Effector CD4-positive, alpha-beta T cell (primary cell): ENCODE data around the gene RAD51B.

ENCODE experiments used
- DNase-seq: peaks from one replicate; pipeline ENCODE4 v3.0.0-alpha.2; 2020

RAD51B gene

GRCh38 chr14:68398370-68398769 lies 578.8 kb downstream of the RAD51B start:
- no peak for DNase-seq

- no peak for DNase-seq
These were observed 580.4 kb downstream of the RAD51B start for GRCh38 chr14:68399971-68400370.

DNA sequence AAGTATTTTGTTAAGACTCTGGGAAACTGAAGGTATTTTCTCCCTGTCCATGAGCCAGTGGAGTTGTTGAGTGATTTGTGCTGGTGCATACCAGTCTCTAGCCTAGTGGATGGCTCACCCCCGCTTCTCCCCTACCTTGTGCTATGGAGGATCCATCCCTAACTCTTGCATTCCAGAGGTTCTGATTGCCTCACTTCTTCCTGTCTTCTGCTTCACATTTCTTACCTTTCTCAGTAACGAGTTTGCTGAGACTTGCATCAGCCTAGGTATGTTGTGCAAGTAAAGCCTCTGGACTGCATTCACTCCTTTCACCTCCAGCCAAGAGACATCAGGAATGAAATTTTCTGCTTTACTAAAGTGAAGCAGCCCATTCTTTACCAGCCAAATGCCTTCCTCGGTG lies 581.7 kb downstream of the RAD51B start:
- no peak for DNase-seq

DNA sequence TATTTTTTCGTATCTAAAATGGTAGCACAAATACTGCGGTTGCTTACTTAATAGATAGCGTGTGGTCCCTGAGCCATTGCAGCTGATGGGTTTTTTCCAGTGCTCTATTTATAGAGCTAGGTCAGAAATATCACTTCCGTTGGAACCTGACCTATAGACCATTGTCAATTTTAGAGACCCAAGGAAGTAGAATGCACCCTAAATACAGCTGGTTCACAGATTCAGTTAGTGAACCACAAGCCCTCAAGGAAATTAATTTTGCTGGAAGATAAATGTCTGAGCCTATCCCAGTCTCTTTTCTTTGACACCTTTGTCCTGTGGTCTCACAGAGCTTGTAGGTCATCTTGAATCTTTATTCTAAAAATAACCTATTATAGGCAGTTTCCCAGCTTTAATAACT lies 582.3 kb downstream of the RAD51B start:
- DNase-seq: no peak

DNA sequence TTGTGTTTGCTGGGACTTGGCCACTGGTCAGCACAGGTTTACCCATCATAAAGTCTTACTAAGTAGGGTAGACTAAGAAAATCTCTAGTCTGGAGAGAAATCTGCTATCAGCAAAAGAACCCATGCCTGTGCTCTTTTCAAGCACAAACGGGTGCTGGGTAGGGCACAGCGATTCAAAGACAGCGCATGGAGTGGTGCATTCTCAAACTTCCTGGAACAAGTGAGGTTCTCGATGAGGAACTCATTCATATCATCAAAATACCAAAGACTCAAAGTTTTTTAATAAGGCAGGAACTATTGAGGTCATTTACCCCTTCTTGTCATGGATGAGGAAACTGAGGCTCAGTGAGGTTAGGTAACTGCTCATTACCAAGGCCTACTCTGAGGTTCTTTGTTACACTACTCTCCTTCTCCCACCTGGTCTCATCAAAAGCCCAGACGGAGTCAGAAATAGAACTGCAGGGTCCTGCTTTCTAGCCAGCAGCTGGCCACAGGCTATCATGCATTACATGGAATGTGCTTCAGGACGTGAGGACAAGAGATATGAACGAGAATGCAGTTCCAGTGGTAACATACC lies 583.0 kb downstream of the RAD51B start:
- DNase-seq: no peak

DNA sequence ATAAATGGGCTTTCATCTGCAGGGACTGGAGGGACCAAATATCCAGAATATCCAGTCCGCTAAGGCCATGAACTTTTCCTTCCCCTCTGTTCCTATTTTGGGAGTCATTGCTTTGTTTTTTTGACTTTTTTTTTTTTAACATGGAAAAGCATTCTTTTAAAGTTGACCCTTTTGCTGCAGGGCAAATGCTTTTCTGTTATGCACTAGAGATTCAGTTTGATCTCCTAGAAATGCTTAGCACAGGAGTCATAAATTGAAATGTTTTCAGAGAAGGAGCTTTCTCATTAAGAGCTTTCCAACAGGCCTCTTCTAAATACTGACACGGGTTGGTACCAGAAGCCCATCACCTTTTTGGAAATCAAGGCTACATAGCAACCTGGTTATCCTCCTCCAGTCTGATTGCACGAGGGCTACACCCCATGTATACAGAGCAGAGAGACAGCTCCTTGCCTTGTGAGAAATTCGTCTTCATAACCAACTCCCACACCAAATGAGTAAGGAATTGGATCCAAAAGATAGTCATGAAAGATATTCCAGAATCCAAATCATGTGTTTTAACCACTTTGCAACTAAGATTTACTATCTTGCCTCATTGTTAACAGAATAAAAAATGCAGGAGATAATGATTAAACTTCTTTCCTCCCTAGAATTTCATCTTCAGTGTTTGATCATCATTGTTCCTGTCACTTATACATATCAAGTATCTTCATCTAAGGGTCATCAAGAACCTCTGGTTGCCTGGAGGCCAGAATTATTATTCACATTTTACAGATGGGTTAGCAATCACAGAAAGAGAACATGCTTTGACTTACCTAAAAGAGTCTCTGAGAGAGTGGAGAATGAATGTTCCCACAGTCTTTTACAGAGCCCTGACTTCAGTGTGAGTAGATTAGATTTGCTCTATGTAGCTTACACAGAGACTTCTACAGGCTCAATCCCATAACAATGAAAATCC lies 583.9 kb downstream of the RAD51B start:
- no peak for DNase-seq

GRCh38 chr14:68404146-68404527 lies 584.6 kb downstream of the RAD51B start:
- no peak for DNase-seq

GRCh38 chr14:68404652-68405183 lies 585.1 kb downstream of the RAD51B start:
- DNase-seq: no peak

DNA sequence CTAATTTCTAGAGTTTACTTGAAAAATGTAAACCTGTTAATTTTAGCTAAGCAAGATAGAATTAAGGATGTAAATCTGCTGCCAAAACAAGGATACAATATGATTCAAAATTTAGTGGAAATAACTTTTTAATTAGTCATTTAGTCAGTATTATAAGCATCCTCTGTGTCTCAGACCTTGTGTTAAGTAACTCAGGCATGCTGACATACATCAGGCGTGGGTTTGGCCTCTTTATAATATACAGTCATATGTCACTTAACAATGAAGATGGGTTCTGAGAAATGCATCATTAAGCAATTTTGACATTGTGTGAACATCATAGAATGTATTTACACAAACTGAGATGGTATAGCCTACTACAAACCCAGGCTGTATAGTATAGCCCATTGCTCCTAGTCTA lies 586.4 kb downstream of the RAD51B start:
- no peak for DNase-seq

- DNase-seq: no peak
These were observed 587.7 kb downstream of the RAD51B start for GRCh38 chr14:68407285-68407684.

DNA sequence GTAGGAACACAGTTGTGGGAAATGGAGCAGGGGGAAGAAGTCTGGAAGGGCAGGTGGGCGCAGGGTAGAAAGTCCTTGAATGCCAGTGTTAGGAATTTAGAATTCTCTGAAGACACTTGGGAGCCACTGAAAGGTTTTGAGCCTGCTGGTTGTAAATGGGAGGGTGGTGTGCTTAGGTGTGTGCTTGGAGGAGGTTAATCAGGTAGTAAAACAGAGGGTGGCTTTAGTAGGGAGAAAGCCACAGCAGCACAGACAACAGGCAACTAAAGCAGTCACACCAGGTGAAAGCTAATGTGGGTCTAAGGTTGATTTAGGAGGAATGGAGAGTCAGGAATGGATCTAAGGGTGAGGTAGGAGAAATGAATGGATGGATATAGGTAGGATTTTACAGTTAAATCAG lies 588.2 kb downstream of the RAD51B start:
- DNase-seq: no peak

GRCh38 chr14:68408680-68409079 lies 589.1 kb downstream of the RAD51B start:
- DNase-seq: no peak

DNA sequence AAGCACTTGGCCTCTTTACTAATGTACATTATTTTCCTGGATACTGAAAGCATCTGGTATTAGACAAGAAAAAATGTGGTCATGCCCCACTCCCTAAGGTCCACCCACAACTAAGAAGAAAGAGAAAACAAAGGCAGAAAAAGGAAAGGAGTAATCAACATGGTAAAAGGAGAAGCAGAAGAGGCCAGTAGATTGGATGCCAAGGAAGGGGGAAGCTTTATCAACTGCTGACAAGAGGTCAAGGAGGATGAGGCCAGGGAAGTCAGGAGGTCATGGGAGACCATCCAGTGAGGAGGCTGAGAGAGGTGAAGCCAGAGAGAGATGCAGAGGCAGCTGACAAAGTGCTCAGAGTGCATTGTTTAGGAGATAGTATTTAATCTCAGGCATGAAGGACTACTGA lies 589.8 kb downstream of the RAD51B start:
- no peak for DNase-seq

GRCh38 chr14:68412505-68413465 lies 593.2 kb downstream of the RAD51B start:
- DNase-seq: no peak

GRCh38 chr14:68413509-68413908 lies 593.9 kb downstream of the RAD51B start:
- no peak for DNase-seq

GRCh38 chr14:68414121-68414520 lies 594.5 kb downstream of the RAD51B start:
- DNase-seq: no peak

DNA sequence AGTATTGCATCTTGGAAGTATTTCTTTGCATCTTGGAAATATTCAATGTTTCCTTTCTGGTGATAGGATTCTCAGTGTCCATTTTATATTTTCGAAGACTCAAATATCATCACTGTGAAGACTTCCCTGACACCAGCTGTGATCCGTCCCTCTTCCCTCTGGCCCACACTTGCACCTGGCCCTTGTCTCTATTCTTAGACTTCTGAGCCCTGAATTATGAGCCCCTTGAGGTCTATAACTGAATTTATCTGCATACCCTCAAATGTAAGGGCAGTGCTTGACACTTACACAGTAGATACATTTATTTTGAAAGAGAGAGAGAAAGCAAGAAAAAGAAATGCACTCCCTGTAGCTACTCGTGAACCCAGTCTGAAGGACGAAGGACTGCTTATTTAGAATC lies 596.6 kb downstream of the RAD51B start:
- DNase-seq: no peak

DNA sequence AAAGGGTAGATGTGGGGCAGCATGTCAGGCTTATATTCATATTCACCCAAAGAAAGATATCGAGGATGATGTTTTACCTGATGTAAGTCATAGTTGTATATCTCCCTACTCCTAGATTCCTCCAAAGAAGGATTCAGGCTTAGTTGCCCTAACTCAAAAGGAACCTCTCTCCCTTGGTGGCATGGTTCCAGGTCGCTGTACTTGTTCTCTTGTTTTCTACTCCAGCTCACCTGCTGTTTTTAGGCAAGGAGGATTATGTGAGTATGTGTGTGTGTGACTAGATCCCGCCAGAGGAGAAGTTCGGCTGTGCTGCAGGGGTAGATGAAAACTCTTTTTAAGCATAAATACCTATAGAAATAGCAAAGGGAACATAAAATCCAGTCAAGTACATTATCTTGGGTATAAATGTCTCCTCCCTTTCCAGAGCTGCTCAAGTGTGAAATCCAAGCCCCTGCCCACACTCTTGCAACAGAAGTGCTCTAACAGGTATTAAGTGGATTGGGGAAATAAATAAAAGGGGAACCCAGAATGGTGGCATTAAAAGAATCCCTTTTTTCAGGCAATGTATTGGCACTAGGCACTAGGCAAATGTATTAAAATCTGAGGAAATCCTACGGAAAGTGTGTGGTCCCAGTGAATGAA lies 597.6 kb downstream of the RAD51B start:
- no peak for DNase-seq

DNA sequence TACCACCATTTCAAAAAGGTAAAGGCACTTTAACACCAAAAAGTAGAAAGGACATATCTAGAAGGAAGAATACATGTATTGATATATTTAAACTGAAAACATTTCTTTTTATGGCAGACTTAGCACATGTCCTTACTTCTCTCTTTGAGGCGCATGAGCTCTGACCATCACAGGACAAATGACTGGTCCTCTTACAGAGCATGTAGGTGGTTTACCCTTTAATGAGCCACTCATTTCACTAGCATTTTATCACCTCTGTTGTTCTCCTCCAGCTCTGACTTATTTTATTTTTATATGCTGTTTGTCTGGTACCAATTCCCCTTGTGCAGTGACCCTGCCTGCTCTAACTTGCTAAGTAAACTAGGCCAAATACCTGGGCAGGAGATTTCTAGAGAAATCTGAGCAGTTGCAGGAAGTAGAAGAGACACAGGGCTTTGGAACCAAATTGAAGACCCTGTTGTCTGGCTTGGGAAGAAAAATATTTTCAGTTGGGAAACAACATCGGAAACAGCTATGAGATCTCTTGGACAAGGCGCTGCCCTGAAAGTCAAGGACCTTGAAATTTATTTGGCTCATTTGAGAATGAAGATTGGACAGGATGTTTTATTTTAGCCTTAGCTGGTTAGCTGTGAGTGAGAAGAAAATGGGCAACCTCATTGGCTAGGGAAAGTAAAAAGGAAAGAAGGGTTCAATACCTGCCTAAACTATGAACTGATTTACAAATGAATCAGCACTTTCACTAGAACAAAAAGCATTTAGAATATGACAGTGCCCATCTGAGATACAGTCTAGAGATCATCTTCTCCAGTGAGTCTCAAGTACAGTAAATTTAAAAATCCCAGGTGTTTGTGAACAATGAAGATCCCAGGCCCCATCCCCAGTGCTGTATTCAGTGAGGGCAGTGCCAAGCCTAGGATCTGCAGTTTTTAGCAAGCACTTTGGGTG lies 598.9 kb downstream of the RAD51B start:
- DNase-seq: no peak

DNA sequence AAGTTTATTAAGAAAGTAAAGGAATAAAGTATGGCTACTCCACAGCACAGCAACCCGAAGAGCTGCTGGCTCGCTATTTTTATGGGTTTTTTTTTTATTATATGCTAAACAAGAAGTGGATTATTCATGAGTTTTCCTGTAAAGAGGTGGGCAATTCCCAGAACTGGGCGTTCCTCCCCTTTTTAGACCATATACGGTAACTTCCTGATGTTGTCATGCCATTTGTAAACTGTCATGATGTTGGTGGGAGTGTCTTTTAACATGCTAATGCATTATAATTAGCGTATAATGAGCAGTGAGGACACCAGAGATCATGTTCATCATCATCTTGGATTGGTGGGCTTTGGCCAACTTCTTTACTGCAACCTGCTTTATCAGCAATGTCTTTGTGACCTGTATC lies 600.8 kb downstream of the RAD51B start:
- DNase-seq: no peak

- DNase-seq: no peak
These were observed 601.5 kb downstream of the RAD51B start for GRCh38 chr14:68421116-68421515.
